Body of pancreas (tissue), 4 donors: ENCODE data around the gene ZBTB17. TPM values are rescaled to one million over a fixed set of nuclear protein-coding genes. Genes with fewer than 3 reads are reported as not detected.

ENCODE experiments used
- ATAC-seq: fragments of 150-250 bp; one replicate; pipeline ENCODE4 v1.9.1; 2016
- DNase-seq, 4 donors: peaks; one replicate each; pipeline ENCODE4 v3.0.0-alpha.2; 2019
- H3K27ac ChIP-seq, 4 donors: fragments of 200-600 bp; sonication (generic); 1 replicate in 3 of 4; 2 replicates in 1 of 4; pipeline versions ENCODE4 v1.5.1 to v1.6.1; 2016 to 2019; ENCODE audit warnings: mild to moderate bottlenecking in 1 of 4, mixed read lengths in 1 of 4, moderate library complexity in 1 of 4
- H3K27me3 ChIP-seq, 2 donors: fragments of 200-600 bp; sonication (generic); one replicate each; pipeline ENCODE4 v1.6.0; 2016; ENCODE audit warnings: mild to moderate bottlenecking in 1 of 2
- H3K36me3 ChIP-seq, 2 donors: fragments of 200-600 bp; sonication (generic); replicated peaks in 1 of 2; 2 replicates each; pipeline ENCODE4 v1.5.1; 2016; ENCODE audit warnings: low read depth in 2 of 2; ENCODE audit not compliant: insufficient read depth in 1 of 2
- H3K4me1 ChIP-seq: fragments of 200-600 bp; sonication (generic); one replicate; pipeline ENCODE4 v1.6.0; 2016
- H3K4me3 ChIP-seq, 2 donors: fragments of 200-600 bp; sonication (generic); 1 replicate in 1 of 2; 2 replicates in 1 of 2; pipeline ENCODE4 v1.5.1; 2016 to 2019
- H3K9me3 ChIP-seq, 3 donors: fragments of 200-600 bp; sonication (generic); 1 replicate in 2 of 3; 2 replicates in 1 of 3; pipeline ENCODE4 v1.5.1; 2016
- CTCF ChIP-seq, 7 experiments: fragments of 450-650 bp in 4 of 7; fragments of 200-600 bp in 3 of 7; sonication (generic) in 3 of 7; IDR thresholded peaks; one replicate each; pipeline ENCODE4 v1.5.1; 2016 to 2019; ENCODE audit warnings: antibody characterized with exemption in 7 of 7
- POLR2A ChIP-seq, 3 donors: fragments of 450-650 bp; IDR thresholded peaks; one replicate each; pipeline ENCODE4 v1.6.1; 2016; ENCODE audit warnings: antibody characterized with exemption in 3 of 3, mild to moderate bottlenecking in 2 of 3
- WGBS, 2 donors: methylation state at CpG; one replicate each; pipeline ENCODE4 v1.1.5; 2017; 5-methylcytosine and 5-hydroxymethylcytosine counted together
- intact Hi-C: fragments of 100-400 bp; cut with DNase I; formaldehyde crosslinking; loops from one replicate; pipeline ENCODE4 v1.15.1; 2023
- total RNA-seq, 2 donors: library from RNA; depleted of rRNA; stranded (reverse); fragments of >200 nt; gene quantifications; one replicate each; pipeline ENCODE4 v1.1.0, GENCODE V29; 2016

ZBTB17 gene
- total RNA-seq, 2 donors from 2014 or later = 28.8 to 73.2 TPM

- WGBS, 2 donors = 85% methylated on average over 11 of the region's 11 CpGs; no CpG with 5 or more reads in 1 of the 2 donors
- no peak for ATAC-seq
These were observed 15.7 kb upstream of the ZBTB17 start for GRCh38 chr1:15991427-15992186.

GRCh38 chr1:15989776-15990175, 13.9 kb upstream of the ZBTB17 start:
- ATAC-seq (no peak), DNase-seq (peak in 3 of 4 donors; percentile 18 to 42 (median 37))
- intact Hi-C loops = loop anchor here (10.0 kb wide), 1 partner anchor 175 kb away; no protein-coding TSS in a partner anchor
- 31 to 44% methylated on average over 7 to 9 of the region's 9 CpGs for WGBS, 2 donors
- Histone ChIP-seq H3K9me3 (no peaks in the 10 kb centered on the region), H3K27me3 (no peaks in the 10 kb centered on the region), H3K4me1 (peaks cover 4% of the 10 kb centered on the region), H3K4me3 (no peak overlapping the region), H3K27ac (no peak overlapping the region), H3K36me3 (no peaks in the 10 kb centered on the region)
- TF ChIP-seq POLR2A (IDR thresholded peaks at IDR 0.05) (no peak), CTCF (IDR thresholded peaks at IDR 0.05) (no peak)

More at GRCh38 chr1:15991427-15992186, 15.7 kb upstream of the ZBTB17 start:
- intact Hi-C loops = loop anchor here (10.0 kb wide), 1 partner anchor 177 kb away; no protein-coding TSS in a partner anchor
- no peaks in the 10 kb centered on the region for H3K27me3 ChIP-seq
- H3K4me1 ChIP-seq = peaks cover 4% of the 10 kb centered on the region
- H3K9me3 ChIP-seq = no peaks in the 10 kb centered on the region
- no peak overlapping the region for H3K4me3 ChIP-seq
- H3K27ac ChIP-seq = no peak overlapping the region
- no peak for DNase-seq
- no peak for TF ChIP-seq CTCF (IDR thresholded peaks at IDR 0.05)
- TF ChIP-seq POLR2A (IDR thresholded peaks at IDR 0.05) = no peak
- no peaks in the 10 kb centered on the region for H3K36me3 ChIP-seq

GRCh38 chr1:15988856-15989736, 13.2 kb upstream of the ZBTB17 start:
- WGBS, 2 donors = 80 to 86% methylated on average over 3 to 12 of the region's 13 CpGs
- H3K4me1 ChIP-seq = peaks cover 4% of the 10 kb centered on the region
- no peak for DNase-seq
- no peak overlapping the region for H3K27ac ChIP-seq
- H3K4me3 ChIP-seq = no peak overlapping the region
- no peaks in the 10 kb centered on the region for H3K27me3 ChIP-seq
- TF ChIP-seq CTCF (IDR thresholded peaks at IDR 0.05) = no peak
- no peak for TF ChIP-seq POLR2A (IDR thresholded peaks at IDR 0.05)
- no peaks in the 10 kb centered on the region for H3K9me3 ChIP-seq
- intact Hi-C loops = no loop called here
- H3K36me3 ChIP-seq = no peaks in the 10 kb centered on the region
- no peak for ATAC-seq

- peak in 1 of 4 donors; percentile 22 for DNase-seq
- no peaks in the 10 kb centered on the region for H3K27me3 ChIP-seq
- TF ChIP-seq POLR2A (IDR thresholded peaks at IDR 0.05) (no peak), CTCF (IDR thresholded peaks at IDR 0.05) (no peak)
- peak; percentile 70 for ATAC-seq
- peaks cover 4% of the 10 kb centered on the region for H3K4me1 ChIP-seq
- H3K9me3 ChIP-seq = no peaks in the 10 kb centered on the region
- peak overlapping the region in 2 of 4 donors; percentile 24 to 61 for H3K27ac ChIP-seq
- intact Hi-C loops = no loop called here
- WGBS, 2 donors = 41 to 42% methylated on average over 5 of the region's 5 CpGs
- H3K4me3 ChIP-seq = no peak overlapping the region
- H3K36me3 ChIP-seq = no peaks in the 10 kb centered on the region
These were observed 9.9 kb upstream of the ZBTB17 start for GRCh38 chr1:15985611-15986297.
